A549 (cell line): ENCODE results near the gene FOXF2. TPM values are rescaled to one million over a fixed set of nuclear protein-coding genes. Genes with fewer than 3 reads are reported as not detected.

Source experiments
- ATAC-seq, 2 experiments: fragments of 200-7000 bp in 1 of 2; fragments of >200 bp in 1 of 2; cut with Nextera tagmentation in 1 of 2; cut with Tn5 transposase in 1 of 2; 3 replicates each; pipeline versions ENCODE4 v1.8.0 to v1.9.1; 2018 to 2020; ENCODE audit warnings: mild to moderate bottlenecking in 1 of 2, moderate library complexity in 1 of 2
- CTCF ChIA-PET: fragments of 300-600 bp; sonication (Branson Sonifier 250); formaldehyde crosslinking; extraction: SDS; loops from one replicate; lab custom pipeline; 2021; ENCODE audit warnings: antibody characterized with exemption, inconsistent platforms; lab: Yijun Ruan, JAX
- POLR2A ChIA-PET: fragments of 350-600 bp; formaldehyde crosslinking; extraction: SDS; loops from one replicate; lab custom pipeline; 2021; ENCODE audit warnings: antibody characterized with exemption, inconsistent platforms; lab: Yijun Ruan, JAX
- DNase-seq, 2 experiments: peaks; one replicate each; pipeline versions ENCODE4 v3.0.0 to v3.0.0-alpha.2; 2011 to 2016; ENCODE audit warnings: low read depth in 1 of 2, low spot score in 1 of 2
- FAIRE-seq: peaks from 2 replicates; lab custom pipeline; 2011; peaks lifted over from hg19 to GRCh38; lab: Jason Lieb, UNC
- H3K27ac ChIP-seq, 2 experiments: fragments of >200 bp; sonication (Bioruptor Twin); formaldehyde crosslinking; 3 replicates each; pipeline ENCODE4 v1.5.1; 2016 to 2017
- H3K4me1 ChIP-seq: fragments of >200 bp; sonication (Bioruptor Twin); formaldehyde crosslinking; 3 replicates; pipeline ENCODE4 v1.6.1; 2016
- H3K4me2 ChIP-seq: fragments of >200 bp; sonication (Bioruptor Twin); formaldehyde crosslinking; 3 replicates; pipeline ENCODE4 v1.6.1; 2016
- H3K4me3 ChIP-seq: fragments of >200 bp; sonication (Bioruptor Twin); formaldehyde crosslinking; 3 replicates; pipeline ENCODE4 v1.5.1; 2016
- H3K9me3 ChIP-seq: fragments of >200 bp; sonication (Bioruptor Twin); formaldehyde crosslinking; 3 replicates; pipeline ENCODE4 v1.6.1; 2016
- CBX2 ChIP-seq: fragments of 200-600 bp; sonication (generic); IDR thresholded peaks from 2 replicates; pipeline ENCODE4 v1.6.1; 2016; ENCODE audit warnings: low read depth, mild to moderate bottlenecking, borderline replicate concordance
- CHD2 ChIP-seq: fragments of 150-350 bp; IDR thresholded peaks from 2 replicates; pipeline ENCODE4 v1.6.1; 2014; ENCODE audit warnings: low read length; ENCODE audit not compliant: partially characterized antibody
- EP300 ChIP-seq, 2 experiments: fragments of >200 bp; sonication (Bioruptor Twin); formaldehyde crosslinking; IDR thresholded peaks; 2 replicates in 1 of 2; 3 replicates in 1 of 2; pipeline ENCODE4 v1.6.1; 2016 to 2017
- ESRRA ChIP-seq: fragments of 150-350 bp; IDR thresholded peaks from 2 replicates; pipeline ENCODE4 v1.6.1; 2014; ENCODE audit warnings: mild to moderate bottlenecking, low read length, borderline replicate concordance
- FOSB ChIP-seq: fragments of 250-450 bp; sonication (Bioruptor Pico); IDR thresholded peaks from 2 replicates; pipeline ENCODE4 v1.5.0; 2020; ENCODE audit warnings: mild to moderate bottlenecking, moderate library complexity
- FOXS1 ChIP-seq: fragments of 250-450 bp; sonication (Bioruptor Pico); IDR thresholded peaks from 2 replicates; pipeline ENCODE4 v1.5.0; 2020; ENCODE audit warnings: mild to moderate bottlenecking, moderate library complexity
- HOXA7 ChIP-seq: fragments of 250-450 bp; sonication (Bioruptor Pico); IDR thresholded peaks from 2 replicates; pipeline ENCODE4 v1.5.0; 2020; ENCODE audit warnings: mild to moderate bottlenecking, moderate library complexity
- HOXB13 ChIP-seq: fragments of 250-450 bp; sonication (Bioruptor Pico); IDR thresholded peaks from 2 replicates; pipeline ENCODE4 v1.5.0; 2020; ENCODE audit warnings: low read depth, mild to moderate bottlenecking, moderate library complexity
- KDM1A ChIP-seq: fragments of 200-600 bp; sonication (generic); IDR thresholded peaks from 2 replicates; pipeline ENCODE4 v1.6.1; 2016; ENCODE audit warnings: low read depth, mild to moderate bottlenecking
- NFE2L2 ChIP-seq: fragments of 150-350 bp; conservative IDR thresholded peaks from 2 replicates; pipeline ENCODE4 v1.6.1; 2014; ENCODE audit warnings: low read length
- RAD21 ChIP-seq, 2 experiments: fragments of >200 bp in 1 of 2; sonication (Bioruptor Twin) in 1 of 2; formaldehyde crosslinking in 1 of 2; IDR thresholded peaks in 1 of 2; conservative IDR thresholded peaks in 1 of 2; 2 replicates in 1 of 2; 3 replicates in 1 of 2; pipeline ENCODE4 v1.6.1; 2012 to 2018; ENCODE audit warnings: inconsistent platforms in 1 of 2
- RCOR1 ChIP-seq: fragments of 150-350 bp; IDR thresholded peaks from 2 replicates; pipeline ENCODE4 v1.6.1; 2014; ENCODE audit warnings: antibody characterized with exemption, low read length, low read depth
- RFX5 ChIP-seq: fragments of 450-650 bp; IDR thresholded peaks from 2 replicates; pipeline ENCODE4 v1.7.1; 2014; ENCODE audit warnings: antibody characterized with exemption, mild to moderate bottlenecking, moderate library complexity
- RNF2 ChIP-seq: fragments of 200-600 bp; sonication (generic); IDR thresholded peaks from 2 replicates; pipeline ENCODE4 v1.6.1; 2016; ENCODE audit warnings: low read depth, mild to moderate bottlenecking, antibody characterized with exemption, moderate library complexity, borderline replicate concordance
- SMC3 ChIP-seq: fragments of >200 bp; sonication (Bioruptor Twin); formaldehyde crosslinking; IDR thresholded peaks from 3 replicates; pipeline ENCODE4 v1.6.1; 2018; ENCODE audit warnings: inconsistent platforms
- TFCP2L1 ChIP-seq: fragments of 250-450 bp; sonication (Bioruptor Pico); IDR thresholded peaks from 2 replicates; pipeline ENCODE4 v1.5.0; 2021; ENCODE audit warnings: mild to moderate bottlenecking
- ZC3H11A ChIP-seq: fragments of 450-650 bp; IDR thresholded peaks from 2 replicates; pipeline ENCODE4 v1.6.1; 2014; ENCODE audit warnings: antibody characterized with exemption, mild to moderate bottlenecking
- ZNF302 ChIP-seq: fragments of 250-450 bp; sonication (Bioruptor Pico); IDR thresholded peaks from 2 replicates; pipeline ENCODE4 v1.9.0; 2021; ENCODE audit warnings: inconsistent platforms, mild to moderate bottlenecking, moderate library complexity
- ZSCAN20 ChIP-seq: fragments of 250-450 bp; sonication (Bioruptor Pico); IDR thresholded peaks from 2 replicates; pipeline ENCODE4 v1.8.0; 2022; ENCODE audit warnings: mild to moderate bottlenecking, moderate library complexity
- WGBS: methylation state at CpG from one replicate; pipeline ENCODE4 v1.1.6; 2017; ENCODE audit errors: missing lambda C conversion rate; 5-methylcytosine and 5-hydroxymethylcytosine counted together
- polyA plus RNA-seq, 4 experiments: library from polyadenylated mRNA; depleted of rRNA in 3 of 4; stranded (reverse); fragments of >200 nt; fragmentation: RNase III in 1 of 4; extraction: RNeasy Plus Mini Kit Qiagen cat#74134 plus additional on column Dnase treatment in 1 of 4; gene quantifications; 2 replicates in 3 of 4; 3 replicates in 1 of 4; pipeline ENCODE4 v1.2.3, GENCODE V29; 2011 to 2017
- TF ChIP-seq, protein P1 (sequence below): fragments of >200 bp; sonication (Bioruptor Twin); formaldehyde crosslinking; IDR thresholded peaks from 3 replicates; pipeline ENCODE4 v1.6.1; 2016
- TF ChIP-seq, protein P2 (sequence below): fragments of >200 bp; sonication (Bioruptor Twin); formaldehyde crosslinking; IDR thresholded peaks from 3 replicates; pipeline ENCODE4 v1.5.1; 2016
- TF ChIP-seq, protein P3 (sequence below): fragments of 200-600 bp; sonication (generic); IDR thresholded peaks from 2 replicates; pipeline ENCODE4 v1.6.1; 2016; ENCODE audit warnings: antibody characterized with exemption, mild to moderate bottlenecking, moderate library complexity
- TF ChIP-seq, protein P4 (sequence below): fragments of >200 bp; sonication (Bioruptor Twin); formaldehyde crosslinking; IDR thresholded peaks from 2 replicates; pipeline ENCODE4 v1.6.1; 2016

FOXF2 gene
- polyA plus RNA-seq, 2 of the 4 experiments (the other 2 are of a cell fraction) = 6.6 to 12.3 TPM

DNA sequence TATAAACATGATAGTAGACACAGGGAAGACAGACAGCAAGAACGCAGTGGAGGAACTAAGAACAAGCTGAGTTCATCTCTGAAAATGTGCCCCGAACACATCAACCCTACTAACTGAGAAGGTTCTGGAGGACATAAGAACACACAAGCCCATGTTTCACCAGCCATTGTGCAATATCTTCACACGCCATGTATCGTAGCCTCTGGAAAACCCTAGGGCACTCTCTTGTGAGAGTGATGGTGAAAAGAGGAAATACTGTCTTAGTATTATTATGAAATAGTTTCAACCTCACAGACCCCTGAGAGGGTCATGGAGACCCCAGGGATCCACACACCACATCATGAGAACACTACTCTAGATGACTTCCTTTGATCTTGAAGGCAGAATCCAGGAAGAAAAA is 26.1 kb upstream of the FOXF2 start (continued):
- TF ChIP-seq CBX2 (no peak), HOXB13 (CRISPR knock-in tag) (no peak), NFE2L2 (no peak)

DNA sequence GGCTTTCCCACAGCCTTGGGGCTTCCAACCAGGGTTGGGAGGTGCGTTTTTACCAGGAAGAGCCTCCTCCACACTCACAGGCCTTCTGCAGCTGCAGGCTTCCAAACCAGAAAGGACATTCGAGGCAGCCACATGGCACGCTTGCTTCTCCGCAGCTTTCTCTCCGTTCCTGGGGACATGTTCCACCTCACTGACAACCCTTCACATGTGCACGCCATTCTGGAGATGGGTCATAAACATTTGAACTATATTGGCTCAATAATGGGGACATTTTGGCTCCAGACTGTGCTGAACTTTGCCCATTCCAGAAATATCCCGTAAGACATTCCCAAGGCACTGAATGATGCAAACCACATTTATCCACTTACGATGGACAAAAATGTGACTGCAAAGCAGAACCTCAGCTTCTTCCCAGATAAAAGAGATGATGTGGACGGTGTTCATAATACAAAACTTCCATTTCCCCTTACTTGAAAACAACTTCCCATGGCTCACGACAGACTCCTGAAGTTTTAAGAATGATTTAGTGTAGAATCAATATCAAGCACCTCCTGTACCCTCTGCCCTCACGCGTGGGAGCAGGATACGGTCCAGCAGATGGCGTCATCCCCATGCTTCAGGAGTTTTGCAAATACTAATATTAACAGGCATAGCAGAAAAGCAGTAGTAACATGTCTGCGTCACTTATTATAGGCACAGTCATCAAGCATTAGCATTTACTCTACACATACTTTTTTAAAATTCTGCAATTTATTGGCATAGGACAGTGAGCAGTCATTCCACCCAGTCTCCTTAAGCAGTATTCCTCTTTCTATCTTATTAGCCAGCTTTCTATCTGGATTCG is 25.4 kb upstream of the FOXF2 start:
- no peak for FAIRE-seq
- TF ChIP-seq, protein P1, sequence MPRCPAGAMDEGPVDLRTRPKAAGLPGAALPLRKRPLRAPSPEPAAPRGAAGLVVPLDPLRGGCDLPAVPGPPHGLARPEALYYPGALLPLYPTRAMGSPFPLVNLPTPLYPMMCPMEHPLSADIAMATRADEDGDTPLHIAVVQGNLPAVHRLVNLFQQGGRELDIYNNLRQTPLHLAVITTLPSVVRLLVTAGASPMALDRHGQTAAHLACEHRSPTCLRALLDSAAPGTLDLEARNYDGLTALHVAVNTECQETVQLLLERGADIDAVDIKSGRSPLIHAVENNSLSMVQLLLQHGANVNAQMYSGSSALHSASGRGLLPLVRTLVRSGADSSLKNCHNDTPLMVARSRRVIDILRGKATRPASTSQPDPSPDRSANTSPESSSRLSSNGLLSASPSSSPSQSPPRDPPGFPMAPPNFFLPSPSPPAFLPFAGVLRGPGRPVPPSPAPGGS = no peak
- no peak for TF ChIP-seq NFE2L2
- no peak for TF ChIP-seq KDM1A
- no peak for TF ChIP-seq ZC3H11A
- TF ChIP-seq SMC3 = peak; percentile 22; the same call in 1 of the 3 replicates
- no peak for TF ChIP-seq CBX2
- no peak for TF ChIP-seq RFX5
- TF ChIP-seq, protein P2, sequence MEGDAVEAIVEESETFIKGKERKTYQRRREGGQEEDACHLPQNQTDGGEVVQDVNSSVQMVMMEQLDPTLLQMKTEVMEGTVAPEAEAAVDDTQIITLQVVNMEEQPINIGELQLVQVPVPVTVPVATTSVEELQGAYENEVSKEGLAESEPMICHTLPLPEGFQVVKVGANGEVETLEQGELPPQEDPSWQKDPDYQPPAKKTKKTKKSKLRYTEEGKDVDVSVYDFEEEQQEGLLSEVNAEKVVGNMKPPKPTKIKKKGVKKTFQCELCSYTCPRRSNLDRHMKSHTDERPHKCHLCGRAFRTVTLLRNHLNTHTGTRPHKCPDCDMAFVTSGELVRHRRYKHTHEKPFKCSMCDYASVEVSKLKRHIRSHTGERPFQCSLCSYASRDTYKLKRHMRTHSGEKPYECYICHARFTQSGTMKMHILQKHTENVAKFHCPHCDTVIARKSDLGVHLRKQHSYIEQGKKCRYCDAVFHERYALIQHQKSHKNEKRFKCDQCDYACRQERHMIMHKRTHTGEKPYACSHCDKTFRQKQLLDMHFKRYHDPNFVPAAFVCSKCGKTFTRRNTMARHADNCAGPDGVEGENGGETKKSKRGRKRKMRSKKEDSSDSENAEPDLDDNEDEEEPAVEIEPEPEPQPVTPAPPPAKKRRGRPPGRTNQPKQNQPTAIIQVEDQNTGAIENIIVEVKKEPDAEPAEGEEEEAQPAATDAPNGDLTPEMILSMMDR = peak; percentile 30
- no peak for TF ChIP-seq ESRRA
- TF ChIP-seq FOXS1 (CRISPR knock-in tag) = no peak
- TF ChIP-seq TFCP2L1 (CRISPR knock-in tag) = no peak
- TF ChIP-seq RAD21 (conservative IDR thresholded peaks at IDR 0.05 in 1 of 2, IDR thresholded peaks at IDR 0.05 in 1 of 2) = peak in 1 of 2 experiments; percentile 49; a peak in 2 of 5 replicates
- ChIA-PET POLR2A (no interaction called here), CTCF (interaction anchor here (0.6 to 1.0 kb wide), 3 partner anchors 21 to 774 kb away, joined by 3 read pairs; no protein-coding TSS in a partner anchor)
- no peak overlapping the region for H3K4me3 ChIP-seq
- 66% methylated on average over 16 of the region's 16 CpGs for WGBS
- DNase-seq = peak in 1 of 2 experiments; percentile 29
- no peak overlapping the region for H3K4me2 ChIP-seq
- H3K9me3 ChIP-seq = no peaks in the 10 kb centered on the region
- peaks cover 6% of the 10 kb centered on the region; the same call in 1 of the 3 replicates for H3K4me1 ChIP-seq
- H3K27ac ChIP-seq = no peak overlapping the region
- ATAC-seq = peak in 1 of 2 experiments; percentile 61; a peak in 3 of 6 replicates

DNA sequence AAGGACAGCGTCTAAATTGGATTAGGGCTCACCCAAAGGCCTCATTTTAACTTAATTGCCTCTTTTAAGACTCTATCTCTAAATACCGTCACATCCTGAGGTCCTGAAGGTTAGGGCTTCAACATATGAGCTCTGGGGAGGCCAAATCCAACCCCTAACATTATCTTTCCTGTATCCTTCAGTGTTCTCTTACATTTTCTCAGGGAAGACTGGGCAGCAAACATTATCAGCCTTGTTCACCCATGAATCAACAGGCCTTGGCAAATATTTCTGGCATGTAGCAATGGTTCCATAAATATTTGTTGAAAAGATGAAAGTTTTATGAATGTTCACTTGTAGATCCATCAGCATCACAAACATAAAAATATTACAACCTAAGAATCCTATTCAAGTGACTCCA is 24.6 kb upstream of the FOXF2 start:
- FAIRE-seq = no peak
- POLR2A ChIA-PET = no interaction called here

More for the DNA sequence above, 24.6 kb upstream of the FOXF2 start:
- Histone ChIP-seq H3K4me1 (peaks cover 6% of the 10 kb centered on the region; the same call in 1 of the 3 replicates), H3K4me3 (no peak overlapping the region), H3K27ac (no peak overlapping the region), H3K9me3 (no peaks in the 10 kb centered on the region), H3K4me2 (0 out of 3 replicates have a peak overlapping the region, but pooled peaks have one; percentile 12)
- DNase-seq = no peak
- CTCF ChIA-PET = interaction anchor here (0.6 kb wide), 1 partner anchor 775 kb away, joined by 3 read pairs; no protein-coding TSS in a partner anchor
- TF ChIP-seq, protein P3, sequence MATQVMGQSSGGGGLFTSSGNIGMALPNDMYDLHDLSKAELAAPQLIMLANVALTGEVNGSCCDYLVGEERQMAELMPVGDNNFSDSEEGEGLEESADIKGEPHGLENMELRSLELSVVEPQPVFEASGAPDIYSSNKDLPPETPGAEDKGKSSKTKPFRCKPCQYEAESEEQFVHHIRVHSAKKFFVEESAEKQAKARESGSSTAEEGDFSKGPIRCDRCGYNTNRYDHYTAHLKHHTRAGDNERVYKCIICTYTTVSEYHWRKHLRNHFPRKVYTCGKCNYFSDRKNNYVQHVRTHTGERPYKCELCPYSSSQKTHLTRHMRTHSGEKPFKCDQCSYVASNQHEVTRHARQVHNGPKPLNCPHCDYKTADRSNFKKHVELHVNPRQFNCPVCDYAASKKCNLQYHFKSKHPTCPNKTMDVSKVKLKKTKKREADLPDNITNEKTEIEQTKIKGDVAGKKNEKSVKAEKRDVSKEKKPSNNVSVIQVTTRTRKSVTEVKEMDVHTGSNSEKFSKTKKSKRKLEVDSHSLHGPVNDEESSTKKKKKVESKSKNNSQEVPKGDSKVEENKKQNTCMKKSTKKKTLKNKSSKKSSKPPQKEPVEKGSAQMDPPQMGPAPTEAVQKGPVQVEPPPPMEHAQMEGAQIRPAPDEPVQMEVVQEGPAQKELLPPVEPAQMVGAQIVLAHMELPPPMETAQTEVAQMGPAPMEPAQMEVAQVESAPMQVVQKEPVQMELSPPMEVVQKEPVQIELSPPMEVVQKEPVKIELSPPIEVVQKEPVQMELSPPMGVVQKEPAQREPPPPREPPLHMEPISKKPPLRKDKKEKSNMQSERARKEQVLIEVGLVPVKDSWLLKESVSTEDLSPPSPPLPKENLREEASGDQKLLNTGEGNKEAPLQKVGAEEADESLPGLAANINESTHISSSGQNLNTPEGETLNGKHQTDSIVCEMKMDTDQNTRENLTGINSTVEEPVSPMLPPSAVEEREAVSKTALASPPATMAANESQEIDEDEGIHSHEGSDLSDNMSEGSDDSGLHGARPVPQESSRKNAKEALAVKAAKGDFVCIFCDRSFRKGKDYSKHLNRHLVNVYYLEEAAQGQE = no peak
- no peak for TF ChIP-seq SMC3
- TF ChIP-seq ZC3H11A = no peak
- no peak for TF ChIP-seq CBX2
- TF ChIP-seq FOSB (CRISPR knock-in tag) = no peak
- no peak for TF ChIP-seq RCOR1
- TF ChIP-seq ZNF302 (CRISPR knock-in tag) = no peak
- TF ChIP-seq EP300 (IDR thresholded peaks at IDR 0.05) = no peak
- TF ChIP-seq, protein P1 = no peak
- TF ChIP-seq RNF2 = no peak
- TF ChIP-seq, protein P4, sequence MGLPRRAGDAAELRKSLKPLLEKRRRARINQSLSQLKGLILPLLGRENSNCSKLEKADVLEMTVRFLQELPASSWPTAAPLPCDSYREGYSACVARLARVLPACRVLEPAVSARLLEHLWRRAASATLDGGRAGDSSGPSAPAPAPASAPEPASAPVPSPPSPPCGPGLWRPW = no peak
- TF ChIP-seq ZSCAN20 (CRISPR knock-in tag) = no peak
- TF ChIP-seq CHD2 = no peak
- no peak for TF ChIP-seq HOXA7 (CRISPR knock-in tag)
- 58% methylated on average over 2 of the region's 2 CpGs for WGBS
- ATAC-seq = no peak
